HG03378 (cell line): ENCODE results near the gene RB1.

Source experiments
- ATAC-seq: cut with Tn5 transposase; IDR thresholded peaks from one replicate; pipeline ENCODE4 v1.9.1; 2021; ENCODE audit warnings: mild to moderate bottlenecking, moderate library complexity; ENCODE audit not compliant: unreplicated experiment

The RB1 gene

GRCh38 chr13:48491423-48492095 is 188.0 kb downstream of the RB1 start:
- ATAC-seq = no peak

- peak; percentile 39 for ATAC-seq
Observed at GRCh38 chr13:48492096-48492440, 188.5 kb downstream of the RB1 start.

GRCh38 chr13:48492470-48493065 is 189.0 kb downstream of the RB1 start:
- peak; percentile 77 for ATAC-seq

- ATAC-seq = no peak
Observed at GRCh38 chr13:48493066-48493765, 189.7 kb downstream of the RB1 start.

- ATAC-seq = no peak
Observed at GRCh38 chr13:48493851-48494250, 190.3 kb downstream of the RB1 start.

GRCh38 chr13:48494874-48495273 is 191.3 kb downstream of the RB1 start:
- ATAC-seq = no peak

GRCh38 chr13:48496271-48497161 is 193.0 kb downstream of the RB1 start:
- ATAC-seq = no peak

GRCh38 chr13:48497669-48498068 is 194.1 kb downstream of the RB1 start:
- ATAC-seq = no peak

GRCh38 chr13:48500652-48501197 is 197.2 kb downstream of the RB1 start:
- ATAC-seq = peak; percentile 47

- no peak for ATAC-seq
Observed at GRCh38 chr13:48501705-48502104, 198.2 kb downstream of the RB1 start.

GRCh38 chr13:48502601-48503319 is 199.2 kb downstream of the RB1 start:
- ATAC-seq = no peak

- no peak for ATAC-seq
Observed at GRCh38 chr13:48504606-48505005, 201.1 kb downstream of the RB1 start.

GRCh38 chr13:48505012-48505411 is 201.5 kb downstream of the RB1 start:
- peak; percentile 3 for ATAC-seq

- peak; percentile 82 for ATAC-seq
Observed at GRCh38 chr13:48505597-48506091, 202.1 kb downstream of the RB1 start.

GRCh38 chr13:48506092-48506701 is 202.6 kb downstream of the RB1 start:
- ATAC-seq = no peak

GRCh38 chr13:48507021-48507420 is 203.5 kb downstream of the RB1 start:
- no peak for ATAC-seq

GRCh38 chr13:48508011-48508410 is 204.5 kb downstream of the RB1 start:
- ATAC-seq = no peak

- no peak for ATAC-seq
Observed at GRCh38 chr13:48510698-48511097, 207.1 kb downstream of the RB1 start.

- no peak for ATAC-seq
Observed at GRCh38 chr13:48511621-48512230, 208.2 kb downstream of the RB1 start.
